ENCODE data around the gene ZDHHC8.

GRCh38 chr22:20179455-20180244 lies 48.0 kb downstream of the ZDHHC8 start:
- TF ChIP-seq EZH2 (IDR thresholded peaks at IDR 0.05; ENCODE audit: borderline replicate concordance, insufficient read depth, low read depth, low read length, poor library complexity, severe bottlenecking) (no peak), CTCF (IDR thresholded peaks at IDR 0.05) (no peak)

All from B cell (primary cell).